ENCODE results near the gene CMBL.
"Not testable (repeated sequence)": the region's sequence is repeated elsewhere in the genome, so short reads cannot be mapped to it uniquely, and the experiment has no call there.

The CMBL gene

DNA sequence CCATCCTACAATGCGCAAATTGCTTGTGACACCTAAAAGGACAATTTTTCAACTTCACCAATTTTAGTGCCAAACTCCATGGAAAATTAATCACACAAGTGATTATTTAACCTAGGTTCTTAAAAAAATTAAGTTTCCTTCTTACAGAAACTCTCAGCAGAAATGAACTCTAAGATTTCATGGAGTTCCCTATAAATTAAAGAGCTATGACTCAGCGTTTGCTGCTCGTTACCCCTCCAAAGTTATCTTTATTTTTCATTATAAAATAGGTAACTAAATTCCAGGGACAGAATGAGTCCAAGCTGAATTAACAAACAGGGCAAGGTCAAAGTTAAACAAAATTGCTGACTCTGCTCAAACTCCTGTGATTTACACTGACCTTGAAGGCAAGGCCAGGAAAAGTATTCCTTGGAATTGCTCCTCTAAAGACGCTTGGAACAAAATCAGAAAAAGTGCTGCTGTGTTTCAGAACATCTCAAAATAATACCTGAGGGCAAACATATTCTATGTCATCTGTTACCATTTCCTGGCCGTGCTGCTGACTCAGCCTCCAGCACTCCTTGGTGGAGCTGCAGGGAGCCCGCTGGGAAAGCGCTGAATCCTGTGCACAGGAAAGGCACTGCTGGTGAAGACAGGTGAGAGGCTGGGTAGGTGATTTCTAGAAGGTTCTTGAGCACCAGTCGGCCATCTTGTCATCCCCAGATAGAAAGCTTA is 2.5 kb upstream of the CMBL start:
- DNase-seq = no peak

DNA sequence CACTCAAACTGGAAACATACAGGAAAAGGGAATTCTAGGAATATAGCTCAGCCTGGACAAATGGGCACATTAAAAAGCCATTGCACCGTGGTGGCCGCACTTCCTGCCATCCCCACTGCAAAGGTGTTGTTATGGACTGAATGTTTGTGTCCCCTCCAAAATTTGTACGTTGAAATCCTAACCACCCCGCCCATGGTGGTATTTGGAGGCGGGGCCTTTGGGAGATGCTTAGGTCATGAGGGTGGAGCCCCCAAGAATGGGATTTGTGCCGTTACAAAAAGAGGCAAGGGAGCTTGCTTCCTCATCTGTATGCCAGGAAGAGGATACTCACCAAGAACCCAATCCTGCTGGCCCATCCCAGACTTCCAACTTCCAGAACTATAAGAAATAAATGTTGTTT is 1.1 kb upstream of the CMBL start:
- no peak for DNase-seq

DNA sequence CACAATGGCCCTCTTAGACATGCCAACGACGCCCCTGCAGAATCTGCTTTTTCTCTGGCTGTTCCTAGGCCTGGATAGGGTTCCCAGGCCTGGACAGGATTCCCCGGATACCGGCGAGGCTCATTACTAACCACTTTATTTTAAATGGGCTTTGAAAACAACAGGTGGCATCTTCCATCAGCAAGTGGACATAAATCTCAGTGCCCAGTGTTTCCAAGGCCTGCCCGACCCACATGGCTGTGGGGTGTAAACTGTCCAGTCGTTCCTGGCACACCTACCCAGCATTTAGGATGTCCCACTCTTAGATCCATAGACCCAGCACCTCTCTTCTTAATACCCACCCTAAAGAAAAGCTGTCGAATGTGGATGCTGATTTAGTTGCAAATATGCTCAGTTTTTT is 896 bp downstream of the CMBL start:
- DNase-seq = no peak

DNA sequence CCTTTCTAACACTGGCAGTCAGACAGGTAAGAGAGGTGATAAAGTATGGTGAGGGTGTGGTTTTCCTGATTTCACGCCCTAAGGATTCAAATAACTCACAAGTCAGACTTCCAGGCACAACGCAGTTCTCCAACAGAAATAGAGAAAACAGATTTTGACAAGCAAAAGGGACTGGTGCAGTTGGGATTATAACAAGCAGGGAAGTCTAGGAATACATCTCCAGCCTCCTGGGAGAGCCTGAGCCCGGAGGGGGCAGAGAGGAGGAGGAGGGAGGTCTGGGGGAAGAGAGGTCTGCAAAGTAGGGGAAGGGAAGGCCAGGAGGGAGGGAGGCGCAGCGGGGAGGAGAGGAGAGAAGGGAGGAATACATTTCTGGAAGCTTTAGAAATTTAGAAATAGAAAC is 1.6 kb downstream of the CMBL start:
- no peak for DNase-seq

DNA sequence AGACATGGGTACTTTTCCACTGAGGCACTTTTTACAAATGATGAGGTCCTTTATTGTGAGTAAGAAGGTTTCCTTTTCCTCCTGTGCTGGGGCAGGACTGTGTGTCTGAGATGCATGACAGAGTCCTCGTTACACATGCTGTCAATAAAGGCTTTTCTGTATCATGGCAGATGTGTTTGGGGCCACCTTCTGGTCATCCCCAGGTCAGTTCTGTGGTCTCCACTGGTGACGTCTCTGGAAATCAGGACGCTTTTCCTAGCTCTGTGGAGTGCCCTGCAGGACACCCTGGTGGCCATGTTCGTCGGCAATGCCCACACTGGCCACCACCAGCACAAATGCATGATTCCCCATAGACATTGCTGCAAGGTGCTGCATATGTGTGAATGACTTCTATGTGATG is 2.8 kb downstream of the CMBL start:
- DNase-seq = no peak

DNA sequence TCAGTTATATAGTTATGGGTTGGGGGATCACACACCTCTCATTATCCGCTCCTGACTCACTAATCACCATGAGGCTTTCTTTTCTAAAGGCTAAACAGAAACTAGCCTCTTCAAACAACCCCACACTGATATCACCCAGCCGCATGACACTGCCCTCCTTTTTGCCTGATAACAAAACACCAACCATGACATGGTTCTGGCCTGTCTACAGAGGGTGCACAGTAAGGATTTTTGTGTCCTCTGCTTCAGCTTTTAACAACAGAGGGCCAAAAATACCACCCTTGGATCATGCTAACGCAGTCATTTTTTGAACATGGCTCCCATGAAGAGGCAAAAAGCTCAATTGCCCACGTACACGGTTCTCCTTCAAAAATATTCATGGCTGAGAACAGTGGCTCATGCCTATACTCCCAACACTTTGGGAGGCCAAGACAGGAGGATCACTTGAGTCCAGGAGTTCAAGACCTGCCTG is 4.0 kb downstream of the CMBL start:
- no peak for DNase-seq

DNA sequence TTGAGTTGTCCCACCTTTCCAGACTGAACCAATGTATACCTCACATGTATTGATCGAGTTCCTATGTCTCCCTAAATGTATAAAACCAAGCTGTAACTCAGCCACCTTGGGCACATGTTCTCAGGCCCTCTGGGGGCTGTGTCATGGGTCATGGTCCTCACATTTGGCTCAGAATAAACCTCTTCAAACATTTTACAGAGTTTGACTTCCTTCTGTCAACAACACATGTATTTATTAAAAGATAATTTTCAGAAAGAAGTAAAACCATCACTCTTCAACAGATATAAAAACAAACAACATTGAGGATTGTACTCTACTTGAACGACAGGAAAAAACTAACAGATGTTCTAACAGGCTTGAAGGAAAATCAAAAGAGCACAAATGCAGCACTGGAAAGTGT is 4.5 kb downstream of the CMBL start:
- DNase-seq = no peak

DNA sequence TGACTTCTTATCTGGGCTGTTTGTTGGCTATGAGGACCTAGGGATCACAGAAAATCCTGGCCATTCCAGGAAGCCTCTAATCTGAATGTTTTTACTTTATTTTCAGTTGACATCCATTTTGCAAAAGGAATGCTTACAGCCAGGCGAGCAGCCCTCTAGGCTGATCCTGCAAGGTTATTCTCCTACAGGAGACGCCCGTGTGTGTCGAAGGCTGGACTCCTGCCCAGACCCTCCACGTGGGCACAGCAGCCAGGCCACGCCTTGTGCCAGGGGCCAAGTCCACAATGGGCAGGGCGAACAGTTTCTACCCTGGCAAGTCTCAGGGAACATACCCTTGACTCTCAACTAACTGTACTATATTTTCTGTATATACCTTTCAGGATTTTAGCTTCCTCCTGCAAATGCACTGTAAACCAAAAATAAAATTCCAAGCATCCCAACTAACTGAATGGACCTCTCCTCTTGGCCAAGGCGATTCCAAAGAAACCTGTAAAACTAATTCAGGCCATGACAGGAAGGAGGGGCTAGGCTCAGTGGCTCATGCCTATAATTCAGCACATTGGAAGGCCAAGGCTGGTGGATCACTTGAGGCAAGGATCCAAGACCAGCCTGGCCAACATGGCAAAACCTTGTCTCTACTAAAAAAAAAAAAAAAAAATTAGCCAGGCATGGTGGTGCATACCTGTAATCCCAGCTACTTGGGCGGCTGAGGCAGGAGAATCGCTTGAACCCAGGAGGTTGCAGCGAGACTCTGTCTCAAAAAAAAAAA is 5.7 kb downstream of the CMBL start:
- no peak for DNase-seq

DNA sequence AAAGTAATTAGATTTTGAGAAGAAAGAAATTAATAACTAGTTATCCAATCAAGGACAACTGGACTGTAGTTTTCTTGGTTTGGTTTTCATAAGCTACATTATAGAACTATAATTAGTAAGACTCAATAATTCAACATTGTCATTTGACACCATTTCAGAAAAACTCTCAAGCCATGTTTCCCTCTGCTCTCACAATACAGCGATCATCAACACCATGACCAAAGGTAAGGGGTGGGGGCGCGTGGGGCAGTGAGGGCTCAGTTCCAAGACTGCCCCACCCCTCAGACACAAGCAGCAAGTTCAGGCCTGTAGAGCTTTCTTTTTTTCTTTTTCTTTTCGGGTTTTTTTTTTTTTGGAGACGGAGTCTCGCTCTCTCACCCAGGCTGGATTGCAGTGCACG is 6.4 kb downstream of the CMBL start:
- no peak for DNase-seq

DNA sequence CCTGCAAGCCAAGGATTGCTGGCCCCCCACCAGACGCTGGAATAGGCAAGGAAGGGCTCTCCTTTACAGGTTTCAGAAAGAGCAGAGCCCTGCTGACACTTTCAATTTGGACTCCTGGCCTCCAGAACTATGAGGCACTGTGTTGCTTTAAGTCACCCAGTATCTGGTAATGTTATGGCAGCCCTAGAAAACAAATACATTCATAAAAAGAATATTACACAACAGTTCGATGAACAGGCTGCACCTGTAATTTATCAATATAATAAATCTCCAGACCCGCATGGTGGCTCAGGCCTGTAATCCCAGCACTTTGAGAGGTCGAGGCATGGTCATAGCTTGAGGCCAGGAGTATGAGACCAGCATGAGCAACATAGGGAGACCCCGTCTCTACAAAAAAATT is 7.5 kb downstream of the CMBL start:
- no peak for DNase-seq

DNA sequence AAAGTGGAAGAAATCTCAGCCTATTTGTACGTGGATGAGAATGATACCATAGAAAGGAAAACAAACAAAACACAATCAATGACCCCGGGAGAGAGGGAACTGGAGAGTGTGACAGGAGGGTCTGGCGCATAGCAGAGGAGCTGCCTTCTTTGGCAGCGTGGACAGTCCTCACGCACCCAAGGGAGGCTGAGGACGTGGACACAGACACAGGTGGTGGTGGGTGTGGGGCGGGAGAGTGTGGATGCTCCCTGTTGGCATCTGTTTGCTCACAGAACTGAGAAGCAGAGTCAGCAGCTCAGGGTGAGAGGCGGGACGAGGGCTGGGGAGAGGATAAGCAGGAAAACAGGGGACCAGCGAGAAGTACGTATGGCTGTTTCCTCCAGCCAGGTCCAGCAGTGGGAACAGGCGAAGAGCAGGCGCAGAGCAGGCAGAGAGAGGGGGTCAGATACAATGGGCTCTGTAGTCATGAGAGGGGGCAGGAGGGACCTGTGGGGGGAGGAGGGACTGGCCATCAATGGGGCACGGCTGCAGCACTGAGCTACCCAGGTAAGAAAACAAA is 10.0 kb downstream of the CMBL start:
- no peak for DNase-seq

DNA sequence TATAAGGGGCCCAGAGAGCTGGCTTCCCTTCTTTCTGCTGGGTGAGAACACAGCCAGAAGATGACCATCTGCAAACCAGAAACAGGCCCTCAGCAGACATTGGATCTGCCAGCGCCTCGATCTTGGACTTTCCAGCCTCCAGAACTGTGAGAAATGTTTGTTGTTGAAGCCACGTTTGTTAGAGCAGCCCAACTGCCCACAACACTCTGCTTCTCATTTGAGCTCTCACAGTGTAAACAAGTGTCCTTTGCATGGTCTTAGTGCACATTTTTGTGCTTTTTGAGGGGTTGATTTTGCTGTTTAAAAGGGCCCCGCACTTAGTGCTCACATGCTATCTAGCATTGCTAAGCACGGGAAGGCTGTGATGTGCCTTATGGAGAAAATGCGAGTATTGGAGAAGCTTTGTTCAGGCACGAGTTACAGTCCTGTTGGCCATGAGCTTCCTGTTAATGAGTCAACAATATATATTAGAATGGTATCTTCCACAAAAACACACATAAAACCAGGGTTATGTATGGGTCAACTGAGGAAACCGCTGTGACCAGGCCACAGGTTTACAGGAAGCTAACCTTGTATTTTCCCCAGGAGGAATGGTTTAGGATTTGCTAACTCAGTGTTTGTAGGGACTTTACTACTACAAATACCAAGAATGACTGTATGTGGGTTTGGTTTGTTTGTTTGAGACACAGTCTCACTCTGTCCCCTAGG is 11.9 kb downstream of the CMBL start:
- no peak for DNase-seq

DNA sequence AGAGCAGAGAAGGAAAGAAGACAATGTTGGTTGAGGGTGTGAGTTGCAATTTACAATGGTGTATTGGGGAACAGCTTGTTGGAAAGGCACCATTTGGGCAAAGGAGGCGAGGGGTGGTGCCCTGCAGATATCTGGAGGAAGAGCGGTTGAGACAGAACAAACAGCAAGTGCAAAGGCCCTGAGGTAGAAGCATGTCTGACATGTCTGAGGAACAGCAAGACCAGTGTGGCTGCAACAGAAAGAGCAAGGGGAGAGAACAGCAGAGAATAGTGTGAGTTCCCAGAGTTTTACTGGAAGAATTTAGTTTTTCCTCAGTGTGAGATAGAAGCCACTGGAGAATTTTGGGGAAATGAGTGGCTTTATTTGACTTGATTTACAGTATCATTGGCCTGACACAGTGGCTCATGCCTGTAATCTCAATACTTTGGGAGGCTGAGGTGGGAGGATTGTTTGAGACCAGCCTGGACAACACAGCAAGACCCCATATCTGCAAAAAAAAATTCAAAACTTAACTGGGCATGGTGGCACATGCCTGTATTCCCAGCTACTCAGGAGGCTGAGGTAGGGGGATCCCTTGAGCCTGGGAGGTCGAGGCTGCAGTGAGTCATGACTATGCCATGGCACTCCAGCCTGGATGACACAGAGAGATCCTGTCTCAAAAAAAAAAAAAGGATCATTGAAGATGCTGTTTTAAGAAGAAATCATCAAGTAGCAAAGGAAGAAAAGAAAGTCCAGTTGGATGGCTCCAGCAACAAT is 13.6 kb downstream of the CMBL start:
- no peak for DNase-seq

DNA sequence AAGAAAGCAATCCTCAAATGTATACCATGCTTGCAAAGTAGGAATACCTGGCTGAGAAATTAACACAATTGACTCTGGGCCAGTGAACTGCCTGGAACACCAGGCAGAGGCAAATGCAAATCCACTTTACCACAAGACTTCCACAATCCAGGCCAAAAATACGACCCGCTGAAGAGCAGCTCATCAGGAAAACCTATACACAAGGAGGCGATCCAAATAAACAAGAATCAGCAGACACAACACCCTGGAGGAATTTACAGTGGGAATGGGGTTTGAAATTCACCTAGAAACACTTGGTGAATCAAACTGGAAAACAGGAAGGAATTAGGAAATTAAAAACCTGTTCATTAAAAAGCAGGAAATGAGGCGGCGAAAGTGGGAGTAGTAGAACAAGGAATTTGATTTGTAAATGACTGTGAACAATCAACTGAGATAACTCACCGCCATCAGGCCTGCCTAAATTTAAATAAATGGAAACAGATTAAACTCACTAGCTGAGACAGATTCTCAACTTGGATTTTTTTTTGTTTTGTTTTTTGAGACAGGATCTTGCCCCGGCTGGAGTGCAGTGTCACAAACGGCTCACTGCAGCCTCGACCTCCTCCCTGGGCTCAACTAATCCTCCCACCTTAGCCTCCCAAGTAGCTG is 15.9 kb downstream of the CMBL start:
- DNase-seq = no peak

DNA sequence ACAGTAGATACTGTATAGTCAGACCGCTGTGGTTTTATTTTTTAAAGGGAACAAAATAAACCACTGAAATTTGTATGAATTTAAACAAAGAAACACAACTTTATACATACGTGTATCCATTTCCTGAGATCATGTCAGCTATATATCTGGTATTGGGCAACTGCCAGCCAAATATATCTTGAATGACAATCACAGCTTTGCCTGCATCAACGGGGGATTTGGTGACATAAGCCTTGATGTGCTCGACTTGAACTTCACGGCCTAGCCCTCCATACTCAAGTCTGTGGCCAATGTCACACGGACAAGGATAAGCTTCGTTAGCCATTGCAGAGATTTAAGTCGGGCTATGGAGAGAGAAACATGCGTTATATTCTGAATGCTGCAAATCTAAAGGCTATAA is 17.3 kb downstream of the CMBL start:
- DNase-seq = no peak

DNA sequence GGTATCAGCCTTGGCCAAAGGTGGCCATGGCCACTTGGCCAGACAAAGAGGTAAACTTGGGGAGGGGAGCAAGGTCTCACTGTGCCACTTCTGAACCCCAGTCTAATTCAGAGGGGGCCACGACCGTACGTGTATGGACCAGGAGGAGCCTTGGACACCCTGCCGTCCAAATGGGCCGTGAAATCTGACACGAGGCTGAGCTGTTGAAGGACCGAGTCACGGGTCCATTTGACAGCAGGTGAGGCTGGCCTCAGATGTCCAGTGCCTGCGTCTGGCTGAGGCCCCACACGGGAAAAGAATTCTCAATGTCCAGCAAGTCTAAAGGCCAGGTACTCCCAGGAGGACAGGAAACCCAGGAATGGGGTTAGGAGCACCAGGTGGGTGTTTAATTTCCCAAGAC is 17.7 kb downstream of the CMBL start:
- no peak for DNase-seq

DNA sequence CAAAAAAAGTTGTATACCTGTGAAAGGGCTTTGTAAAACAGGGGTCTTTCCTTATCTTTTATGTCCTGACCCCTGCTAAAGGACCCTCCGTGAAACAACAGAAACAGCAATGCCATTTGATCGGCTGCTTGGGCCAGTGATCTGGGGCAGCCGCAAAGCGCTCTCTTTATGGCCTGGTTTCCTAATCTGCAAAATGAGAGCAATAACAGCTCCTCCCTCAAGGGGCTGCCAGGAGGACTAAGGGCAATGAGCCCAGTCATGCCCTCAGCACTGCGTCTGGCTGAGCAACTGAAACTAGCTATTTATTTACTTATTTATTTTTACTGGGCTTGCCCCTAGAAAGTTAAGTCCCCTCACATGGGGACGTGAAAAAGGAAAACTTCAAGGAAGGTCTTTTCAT is 18.3 kb downstream of the CMBL start:
- DNase-seq = no peak

DNA sequence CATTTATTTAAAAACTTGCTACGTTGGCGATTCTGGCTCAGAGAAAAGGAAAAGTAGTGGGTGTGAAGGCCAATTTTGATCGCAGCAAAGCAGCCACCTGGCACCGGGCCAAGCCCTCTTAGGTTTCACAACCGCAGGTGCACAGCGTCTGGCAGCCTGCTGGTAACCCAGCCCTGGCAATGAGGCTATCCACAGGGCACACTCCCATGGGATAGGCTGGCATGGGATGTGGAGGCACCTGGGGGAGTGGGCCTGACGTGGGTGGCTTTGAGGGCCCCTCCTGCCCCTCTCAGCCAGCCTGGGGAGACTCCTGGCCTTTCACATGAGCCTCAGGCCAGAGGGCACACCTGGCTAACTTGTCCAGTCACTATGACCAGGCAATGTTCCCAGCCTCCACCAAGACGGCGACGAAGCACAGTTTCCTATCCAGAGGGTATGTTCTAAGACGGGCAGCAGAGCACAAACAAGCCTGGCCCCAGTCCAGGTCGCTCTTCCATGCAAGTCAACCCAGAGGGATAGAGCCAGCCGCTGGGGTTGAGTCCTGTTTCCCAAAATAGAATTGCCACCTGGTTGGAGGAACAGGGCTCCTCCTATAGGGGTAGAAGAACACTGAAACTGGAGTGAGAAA is 19.0 kb downstream of the CMBL start:
- DNase-seq = peak; percentile 30

DNA sequence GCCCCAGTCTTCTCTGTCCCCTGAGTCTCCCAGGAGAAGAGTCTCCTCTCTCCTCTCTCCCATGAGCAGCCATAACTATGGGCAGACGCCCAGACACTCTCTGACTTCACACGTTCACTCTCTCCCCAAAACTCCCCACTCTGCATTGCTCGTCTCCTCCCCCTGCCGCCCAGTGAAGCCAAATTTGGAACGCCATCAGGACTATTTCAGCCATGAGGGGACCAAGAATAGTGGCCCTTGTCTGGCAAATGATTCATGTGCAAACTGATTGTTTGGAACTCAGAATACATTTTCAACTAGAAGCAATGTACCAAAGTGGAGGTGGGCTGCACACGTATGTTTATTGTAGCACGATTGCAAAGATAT is 20.9 kb downstream of the CMBL start:
- DNase-seq = no peak

DNA sequence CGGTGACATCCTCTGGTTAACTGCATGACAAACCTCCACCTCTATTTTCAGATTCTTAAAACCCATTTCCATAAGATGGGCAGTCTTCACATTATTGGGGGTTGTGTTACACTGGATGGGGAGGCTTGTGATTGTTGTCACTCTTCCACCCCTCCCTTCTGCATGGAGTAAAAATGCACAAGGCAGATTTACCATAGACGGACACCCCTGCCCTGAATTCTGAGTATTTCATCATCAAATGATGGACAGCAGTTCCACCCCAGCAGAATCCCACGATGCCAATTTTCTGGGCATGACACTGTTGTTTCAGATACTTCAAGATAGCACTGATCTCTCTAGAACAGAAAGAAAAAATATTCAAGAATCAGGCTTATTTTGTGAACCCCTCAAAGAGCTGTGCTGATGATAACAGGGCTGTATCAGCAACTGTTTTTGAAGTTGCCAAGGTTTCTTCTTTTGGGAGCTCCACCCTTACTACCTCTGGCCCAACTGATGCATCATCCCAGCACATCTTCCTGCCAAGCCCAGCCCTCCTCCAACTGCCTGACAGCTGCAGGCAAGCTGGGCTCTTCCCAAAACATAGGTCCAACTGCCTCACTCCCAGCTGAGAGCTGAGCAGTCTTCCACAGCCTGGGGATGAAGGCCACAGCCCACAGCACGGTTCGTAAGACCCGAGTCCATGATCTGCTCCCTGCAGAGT is 21.4 kb downstream of the CMBL start:
- no peak for DNase-seq

DNA sequence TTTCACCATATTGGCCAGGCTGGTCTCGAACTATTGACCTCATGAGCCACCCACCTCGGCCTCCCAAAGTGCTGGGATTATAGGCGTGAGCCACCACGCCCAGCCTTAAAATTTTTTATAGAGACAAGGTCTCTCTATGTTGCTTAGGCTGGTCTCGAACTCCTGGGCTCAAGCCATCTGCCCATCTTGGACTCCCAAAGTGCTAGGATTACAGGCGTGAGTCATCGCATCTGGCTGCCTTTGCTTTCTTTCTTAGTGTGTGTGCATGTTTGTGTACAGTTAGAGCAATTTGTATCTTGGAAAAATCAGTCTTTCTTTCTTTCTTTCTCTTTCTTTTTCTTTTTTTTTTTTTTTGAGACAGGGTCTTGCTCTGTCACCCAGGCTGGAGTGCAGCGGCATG is 22.3 kb downstream of the CMBL start:
- DNase-seq = not testable (repeated sequence)
